Cardiac fibroblast (primary cell): ENCODE results near the gene APC2.

Source experiments
- DNase-seq, 2 donors: peaks; one replicate each; pipeline versions ENCODE4 v3.0.0 to v3.0.0-alpha.2; 2010; ENCODE audit warnings: low read depth in 2 of 2
- H3K4me3 ChIP-seq, 2 donors: replicated peaks in 1 of 2; 1 replicate in 1 of 2; 2 replicates in 1 of 2; pipeline ENCODE4 v1.5.1; 2011; ENCODE audit warnings: low read depth in 2 of 2, low read length in 2 of 2, mild to moderate bottlenecking in 2 of 2, moderate library complexity in 1 of 2
- CTCF ChIP-seq: IDR thresholded peaks from one replicate; pipeline ENCODE4 v1.5.1; 2011; ENCODE audit warnings: low read depth, mild to moderate bottlenecking, low read length, inconsistent platforms

Gene APC2

GRCh38 chr19:1468274-1468820 lies 18.4 kb downstream of the APC2 start:
- no peak for TF ChIP-seq CTCF
- no peak for DNase-seq
- H3K4me3 ChIP-seq: peak overlapping the region in 1 of 2 donors; percentile 33

- peak overlapping the region in 1 of 2 donors; percentile 33 for H3K4me3 ChIP-seq
- DNase-seq: peak in 1 of 2 donors; percentile 61
- TF ChIP-seq CTCF: no peak
Measured at GRCh38 chr19:1468821-1469254, 18.9 kb downstream of the APC2 start.

- peak overlapping the region in 1 of 2 donors; percentile 43 for H3K4me3 ChIP-seq
- DNase-seq: no peak
- no peak for TF ChIP-seq CTCF
Measured at GRCh38 chr19:1469255-1470054, 19.5 kb downstream of the APC2 start.

GRCh38 chr19:1470055-1470304 lies 20.1 kb downstream of the APC2 start:
- peak overlapping the region; percentile 27 to 43 for H3K4me3 ChIP-seq
- DNase-seq: no peak
- no peak for TF ChIP-seq CTCF

- TF ChIP-seq CTCF: no peak
- peak overlapping the region; percentile 27 to 43 for H3K4me3 ChIP-seq
- no peak for DNase-seq
Measured at GRCh38 chr19:1470305-1471009, 20.5 kb downstream of the APC2 start.

GRCh38 chr19:1471010-1471514 lies 21.1 kb downstream of the APC2 start:
- no peak for DNase-seq
- no peak for TF ChIP-seq CTCF
- H3K4me3 ChIP-seq: peak overlapping the region; percentile 14 to 43
